ENCODE measurements around the gene FBLN1.

The FBLN1 gene

GRCh38 chr22:45505991-45506747, 3.5 kb downstream of the FBLN1 start:
- no peaks in the 10 kb centered on the region for H3K9me3 ChIP-seq (ENCODE audit: insufficient read depth, low read length)
- H3K79me2 ChIP-seq (ENCODE audit: insufficient read depth, low read length) = no peaks in the 10 kb centered on the region
- H2AFZ ChIP-seq (ENCODE audit: low read depth, low read length, severe bottlenecking) = no peak overlapping the region
- no peak overlapping the region for H3K9ac ChIP-seq (ENCODE audit: low read length)
- no peaks in the 10 kb centered on the region for H3F3A ChIP-seq (ENCODE audit: insufficient read depth)
- H3K4me3 ChIP-seq (ENCODE audit: insufficient read depth, low read length, poor library complexity, severe bottlenecking) = no peak overlapping the region
- H3K27ac ChIP-seq (ENCODE audit: low read depth, low read length) = no peak overlapping the region
- TF ChIP-seq, protein P1, sequence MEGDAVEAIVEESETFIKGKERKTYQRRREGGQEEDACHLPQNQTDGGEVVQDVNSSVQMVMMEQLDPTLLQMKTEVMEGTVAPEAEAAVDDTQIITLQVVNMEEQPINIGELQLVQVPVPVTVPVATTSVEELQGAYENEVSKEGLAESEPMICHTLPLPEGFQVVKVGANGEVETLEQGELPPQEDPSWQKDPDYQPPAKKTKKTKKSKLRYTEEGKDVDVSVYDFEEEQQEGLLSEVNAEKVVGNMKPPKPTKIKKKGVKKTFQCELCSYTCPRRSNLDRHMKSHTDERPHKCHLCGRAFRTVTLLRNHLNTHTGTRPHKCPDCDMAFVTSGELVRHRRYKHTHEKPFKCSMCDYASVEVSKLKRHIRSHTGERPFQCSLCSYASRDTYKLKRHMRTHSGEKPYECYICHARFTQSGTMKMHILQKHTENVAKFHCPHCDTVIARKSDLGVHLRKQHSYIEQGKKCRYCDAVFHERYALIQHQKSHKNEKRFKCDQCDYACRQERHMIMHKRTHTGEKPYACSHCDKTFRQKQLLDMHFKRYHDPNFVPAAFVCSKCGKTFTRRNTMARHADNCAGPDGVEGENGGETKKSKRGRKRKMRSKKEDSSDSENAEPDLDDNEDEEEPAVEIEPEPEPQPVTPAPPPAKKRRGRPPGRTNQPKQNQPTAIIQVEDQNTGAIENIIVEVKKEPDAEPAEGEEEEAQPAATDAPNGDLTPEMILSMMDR (IDR thresholded peaks at IDR 0.05; ENCODE audit: insufficient read depth, low read length, poor library complexity, severe bottlenecking) = no peak
- no peak for TF ChIP-seq EZH2phosphoT487 (conservative IDR thresholded peaks at IDR 0.05; ENCODE audit: low read length)
- no peaks in the 10 kb centered on the region for H3K27me3 ChIP-seq (ENCODE audit: low read length)
- no peaks in the 10 kb centered on the region for H3K9me2 ChIP-seq (replicated peaks; ENCODE audit: insufficient read depth, low read length)
- no peaks in the 10 kb centered on the region for H4K20me1 ChIP-seq (ENCODE audit: low read depth, low read length)
- no peak overlapping the region for H3K4me2 ChIP-seq (ENCODE audit: low read depth, low read length, poor library complexity, severe bottlenecking)
- H3K36me3 ChIP-seq (ENCODE audit: low read length) = no peaks in the 10 kb centered on the region

DNA sequence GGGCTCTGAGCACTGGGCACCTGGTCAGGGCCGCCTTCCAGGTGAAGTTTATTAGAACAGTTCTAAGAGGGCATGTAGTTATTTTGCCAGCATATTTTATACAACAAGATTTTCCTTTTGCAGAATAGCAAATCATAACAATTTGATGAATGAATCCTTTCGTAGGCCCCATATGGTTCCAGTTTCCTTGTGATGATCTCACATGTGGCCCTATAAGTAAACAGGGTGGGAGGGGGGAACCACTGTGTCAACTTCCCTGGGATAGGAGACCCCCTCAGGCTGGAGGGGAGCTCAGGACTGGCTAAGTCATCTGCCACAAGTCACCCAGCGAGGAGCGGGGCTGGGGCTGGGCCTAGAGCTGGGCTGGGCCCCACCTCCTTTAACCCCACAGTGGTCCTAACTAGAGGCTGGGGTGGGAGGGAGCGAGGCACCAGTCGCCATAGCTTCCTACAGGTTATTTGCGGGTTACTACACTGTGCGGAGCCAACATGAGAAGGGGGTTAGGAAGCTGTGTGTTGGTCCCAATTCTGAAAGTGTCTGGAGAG, 4.2 kb downstream of the FBLN1 start:
- Histone ChIP-seq H3K9ac (ENCODE audit: low read length) (no peak overlapping the region), H3K79me2 (ENCODE audit: insufficient read depth, low read length) (no peaks in the 10 kb centered on the region), H3K4me2 (ENCODE audit: low read depth, low read length, poor library complexity, severe bottlenecking) (no peak overlapping the region), H3K4me3 (ENCODE audit: insufficient read depth, low read length, poor library complexity, severe bottlenecking) (no peak overlapping the region), H3K9me3 (ENCODE audit: insufficient read depth, low read length) (no peaks in the 10 kb centered on the region), H3K27ac (ENCODE audit: low read depth, low read length) (no peak overlapping the region), H2AFZ (ENCODE audit: low read depth, low read length, severe bottlenecking) (no peak overlapping the region), H4K20me1 (ENCODE audit: low read depth, low read length) (no peaks in the 10 kb centered on the region), H3K9me2 (replicated peaks; ENCODE audit: insufficient read depth, low read length) (no peaks in the 10 kb centered on the region), H3F3A (ENCODE audit: insufficient read depth) (no peaks in the 10 kb centered on the region), H3K27me3 (ENCODE audit: low read length) (no peaks in the 10 kb centered on the region), H3K36me3 (ENCODE audit: low read length) (no peaks in the 10 kb centered on the region)
- TF ChIP-seq EZH2phosphoT487 (conservative IDR thresholded peaks at IDR 0.05; ENCODE audit: low read length) = no peak
- TF ChIP-seq, protein P1 (IDR thresholded peaks at IDR 0.05; ENCODE audit: insufficient read depth, low read length, poor library complexity, severe bottlenecking) = no peak

- no peaks in the 10 kb centered on the region for H4K20me1 ChIP-seq (ENCODE audit: low read depth, low read length)
- H3K27ac ChIP-seq (ENCODE audit: low read depth, low read length) = no peak overlapping the region
- H3K4me2 ChIP-seq (ENCODE audit: low read depth, low read length, poor library complexity, severe bottlenecking) = no peak overlapping the region
- H2AFZ ChIP-seq (ENCODE audit: low read depth, low read length, severe bottlenecking) = no peak overlapping the region
- H3K9me3 ChIP-seq (ENCODE audit: insufficient read depth, low read length) = no peaks in the 10 kb centered on the region
- TF ChIP-seq EZH2phosphoT487 (conservative IDR thresholded peaks at IDR 0.05; ENCODE audit: low read length) = no peak
- TF ChIP-seq, protein P1 (IDR thresholded peaks at IDR 0.05; ENCODE audit: insufficient read depth, low read length, poor library complexity, severe bottlenecking) = no peak
- H3K4me3 ChIP-seq (ENCODE audit: insufficient read depth, low read length, poor library complexity, severe bottlenecking) = no peak overlapping the region
- H3K9ac ChIP-seq (ENCODE audit: low read length) = no peak overlapping the region
- H3K9me2 ChIP-seq (replicated peaks; ENCODE audit: insufficient read depth, low read length) = no peaks in the 10 kb centered on the region
- H3F3A ChIP-seq (ENCODE audit: insufficient read depth) = no peaks in the 10 kb centered on the region
- H3K79me2 ChIP-seq (ENCODE audit: insufficient read depth, low read length) = no peaks in the 10 kb centered on the region
- no peaks in the 10 kb centered on the region for H3K36me3 ChIP-seq (ENCODE audit: low read length)
- no peaks in the 10 kb centered on the region for H3K27me3 ChIP-seq (ENCODE audit: low read length)
Measured at GRCh38 chr22:45507798-45508197, 5.1 kb downstream of the FBLN1 start.
